Measurements from ENCODE around the gene SLX9.

GRCh38 chr21:44991538-44992483 lies 52.0 kb downstream of the SLX9 start:
- TF ChIP-seq CTCF (IDR thresholded peaks at IDR 0.05; ENCODE audit: insufficient read depth, low read depth, low read length) (no peak), EZH2 (IDR thresholded peaks at IDR 0.05; ENCODE audit: insufficient read depth, low read length) (no peak)

Measured in astrocyte (in vitro differentiated cells and primary cell).